Endodermal cell (in vitro differentiated cells): ENCODE results near the gene NRXN3. TPM values are rescaled to one million over a fixed set of nuclear protein-coding genes. Genes with fewer than 3 reads are reported as not detected.

Experiments used
- DNase-seq: peaks from one replicate; pipeline ENCODE4 v3.0.0-alpha.2; 2017
- H3K27ac ChIP-seq: 2 replicates; pipeline ENCODE4 v1.5.1; 2013; ENCODE audit warnings: mild to moderate bottlenecking, low read depth, low read length, moderate library complexity
- H3K27me3 ChIP-seq: 2 replicates; pipeline ENCODE4 v1.6.1; 2013; ENCODE audit warnings: mild to moderate bottlenecking, low read length, moderate library complexity; ENCODE audit not compliant: insufficient read depth, control insufficient read depth, poor library complexity, severe bottlenecking
- H3K36me3 ChIP-seq: 2 replicates; pipeline ENCODE4 v1.7.0; 2013; ENCODE audit warnings: mild to moderate bottlenecking, low read length, moderate library complexity; ENCODE audit not compliant: control insufficient read depth, insufficient read depth
- H3K4me1 ChIP-seq: one replicate; pipeline ENCODE4 v1.7.0; 2013; ENCODE audit warnings: low read length; ENCODE audit not compliant: control insufficient read depth, insufficient read depth
- H3K4me3 ChIP-seq: 2 replicates; pipeline ENCODE4 v1.5.1; 2013; ENCODE audit warnings: mild to moderate bottlenecking, low read length, moderate library complexity
- H3K9ac ChIP-seq: 2 replicates; pipeline ENCODE4 v1.6.1; 2013; ENCODE audit warnings: mild to moderate bottlenecking, low read length, moderate library complexity; ENCODE audit not compliant: poor library complexity, severe bottlenecking; ENCODE audit errors: extremely low read depth
- H3K9me3 ChIP-seq: 2 replicates; pipeline ENCODE4 v1.6.1; 2013; ENCODE audit warnings: mild to moderate bottlenecking, low read length, moderate library complexity; ENCODE audit not compliant: control insufficient read depth
- H3K27ac Mint-ChIP-seq: 2 replicates; pipeline ENCODE4 v1.8.0; 2020; ENCODE audit warnings: mixed read lengths
- H3K27me3 Mint-ChIP-seq: 2 replicates; pipeline ENCODE4 v1.8.0; 2021; ENCODE audit warnings: mild to moderate bottlenecking, mixed read lengths; ENCODE audit not compliant: insufficient read depth
- H3K36me3 Mint-ChIP-seq: 2 replicates; pipeline ENCODE4 v1.8.0; 2020; ENCODE audit warnings: low read depth, mixed read lengths
- H3K4me1 Mint-ChIP-seq: 2 replicates; pipeline ENCODE4 v1.8.0; 2020; ENCODE audit warnings: mixed read lengths
- H3K4me3 Mint-ChIP-seq: 2 replicates; pipeline ENCODE4 v1.8.0; 2020; ENCODE audit warnings: mild to moderate bottlenecking, moderate library complexity, mixed read lengths
- H3K9me3 Mint-ChIP-seq: 2 replicates; pipeline ENCODE4 v1.8.0; 2020; ENCODE audit warnings: mild to moderate bottlenecking, mixed read lengths
- WGBS, 2 experiments: methylation state at CpG; one replicate each; pipeline versions ENCODE4 v1.1.5 to v1.1.7; 2013; ENCODE audit warnings: missing lambda C conversion rate in 2 of 2, mixed read lengths in 1 of 2; ENCODE audit not compliant: insufficient coverage in 1 of 2, insufficient read length in 1 of 2; 5-methylcytosine and 5-hydroxymethylcytosine counted together
- total RNA-seq, 2 donors: library from RNA; stranded (reverse); fragmentation: NEBNext Ultra II Directional in 1 of 2; extraction: Animal tissue kit (Norgen Biotek cat#: 25700) in 1 of 2; gene quantifications; 2 replicates in 1 of 2; 3 replicates in 1 of 2; pipeline ENCODE4 v1.2.1, GENCODE V29; 2021
- TF ChIP-seq, protein P1 (sequence below): fragments of 200-600 bp; sonication (generic); conservative IDR thresholded peaks from 2 replicates; pipeline ENCODE4 v1.5.0; 2021; ENCODE audit warnings: antibody characterized with exemption, mild to moderate bottlenecking

The NRXN3 gene
- total RNA-seq, 2 donors from 2014 or later, result 20.9 to 21.4 TPM

DNA sequence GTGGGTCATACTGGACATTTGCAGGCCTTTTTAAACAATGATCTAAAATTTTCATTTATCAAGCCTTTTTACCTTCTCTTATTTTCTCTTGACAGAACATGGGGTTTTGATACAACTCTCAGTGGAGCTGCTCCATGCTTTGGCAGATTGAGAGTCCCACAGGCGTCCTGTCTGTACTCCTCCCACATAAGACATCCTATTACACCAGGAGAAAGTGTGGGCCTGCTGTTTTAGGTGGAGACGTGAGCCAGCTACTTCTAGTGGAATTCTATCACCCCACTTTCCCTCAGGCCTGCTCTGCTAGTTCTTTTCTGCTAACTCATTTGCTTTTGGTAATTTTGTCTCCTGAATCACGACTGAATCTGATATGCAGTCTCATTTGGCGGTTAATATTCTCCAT is 33.5 kb upstream of the NRXN3 start:
- no peaks in the 10 kb centered on the region for H3K9me3 ChIP-seq
- 84% methylated on average over 4 of the region's 4 CpGs; no CpG with 5 or more reads in 1 of the 2 experiments for WGBS, 2 experiments
- no peaks in the 10 kb centered on the region for H3K4me1 Mint-ChIP-seq
- H3K9ac ChIP-seq, result no peak overlapping the region
- H3K36me3 ChIP-seq, result no peaks in the 10 kb centered on the region
- DNase-seq, result no peak
- no peaks in the 10 kb centered on the region for H3K27me3 ChIP-seq
- no peak overlapping the region for H3K27ac Mint-ChIP-seq
- no peaks in the 10 kb centered on the region for H3K4me1 ChIP-seq
- H3K27ac ChIP-seq, result no peak overlapping the region
- no peak overlapping the region for H3K4me3 ChIP-seq
- no peaks in the 10 kb centered on the region for H3K27me3 Mint-ChIP-seq
- H3K9me3 Mint-ChIP-seq, result no peaks in the 10 kb centered on the region
- H3K4me3 Mint-ChIP-seq, result no peak overlapping the region
- TF ChIP-seq, protein P1, sequence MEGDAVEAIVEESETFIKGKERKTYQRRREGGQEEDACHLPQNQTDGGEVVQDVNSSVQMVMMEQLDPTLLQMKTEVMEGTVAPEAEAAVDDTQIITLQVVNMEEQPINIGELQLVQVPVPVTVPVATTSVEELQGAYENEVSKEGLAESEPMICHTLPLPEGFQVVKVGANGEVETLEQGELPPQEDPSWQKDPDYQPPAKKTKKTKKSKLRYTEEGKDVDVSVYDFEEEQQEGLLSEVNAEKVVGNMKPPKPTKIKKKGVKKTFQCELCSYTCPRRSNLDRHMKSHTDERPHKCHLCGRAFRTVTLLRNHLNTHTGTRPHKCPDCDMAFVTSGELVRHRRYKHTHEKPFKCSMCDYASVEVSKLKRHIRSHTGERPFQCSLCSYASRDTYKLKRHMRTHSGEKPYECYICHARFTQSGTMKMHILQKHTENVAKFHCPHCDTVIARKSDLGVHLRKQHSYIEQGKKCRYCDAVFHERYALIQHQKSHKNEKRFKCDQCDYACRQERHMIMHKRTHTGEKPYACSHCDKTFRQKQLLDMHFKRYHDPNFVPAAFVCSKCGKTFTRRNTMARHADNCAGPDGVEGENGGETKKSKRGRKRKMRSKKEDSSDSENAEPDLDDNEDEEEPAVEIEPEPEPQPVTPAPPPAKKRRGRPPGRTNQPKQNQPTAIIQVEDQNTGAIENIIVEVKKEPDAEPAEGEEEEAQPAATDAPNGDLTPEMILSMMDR, result no peak
- H3K36me3 Mint-ChIP-seq, result no peaks in the 10 kb centered on the region

DNA sequence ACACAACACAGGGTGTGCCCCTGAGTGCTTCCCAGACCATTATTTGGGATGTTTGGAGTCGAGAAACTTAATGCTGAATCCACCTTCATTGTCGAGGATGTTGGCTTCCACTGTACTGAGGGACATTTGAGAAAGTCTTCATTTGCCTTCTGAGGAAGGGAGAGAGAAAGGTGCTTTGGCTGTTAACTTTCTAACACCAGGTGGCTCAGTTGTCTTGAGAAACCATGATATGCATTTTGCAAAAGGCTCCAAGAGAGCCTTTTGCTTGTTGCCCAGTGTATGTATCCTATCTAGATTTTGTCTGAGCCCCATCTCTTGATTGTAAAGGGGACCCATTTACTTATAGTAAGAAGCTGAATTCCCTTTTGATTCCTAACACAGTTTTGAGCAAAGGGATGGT is 28.6 kb upstream of the NRXN3 start:
- H3K27me3 ChIP-seq, result no peaks in the 10 kb centered on the region
- no peaks in the 10 kb centered on the region for H3K4me1 ChIP-seq
- DNase-seq, result no peak
- no peaks in the 10 kb centered on the region for H3K9me3 Mint-ChIP-seq
- H3K27me3 Mint-ChIP-seq, result no peaks in the 10 kb centered on the region
- H3K36me3 Mint-ChIP-seq, result no peaks in the 10 kb centered on the region
- no peaks in the 10 kb centered on the region for H3K36me3 ChIP-seq
- H3K4me3 ChIP-seq, result no peak overlapping the region
- WGBS, 2 experiments, result 82 to 100% methylated on average over 1 to 2 of the region's 2 CpGs
- no peak overlapping the region for H3K27ac ChIP-seq
- H3K4me3 Mint-ChIP-seq, result no peak overlapping the region
- no peak overlapping the region for H3K9ac ChIP-seq
- TF ChIP-seq, protein P1, result peak; percentile 58
- H3K9me3 ChIP-seq, result no peaks in the 10 kb centered on the region
- no peak overlapping the region for H3K27ac Mint-ChIP-seq
- H3K4me1 Mint-ChIP-seq, result no peaks in the 10 kb centered on the region

DNA sequence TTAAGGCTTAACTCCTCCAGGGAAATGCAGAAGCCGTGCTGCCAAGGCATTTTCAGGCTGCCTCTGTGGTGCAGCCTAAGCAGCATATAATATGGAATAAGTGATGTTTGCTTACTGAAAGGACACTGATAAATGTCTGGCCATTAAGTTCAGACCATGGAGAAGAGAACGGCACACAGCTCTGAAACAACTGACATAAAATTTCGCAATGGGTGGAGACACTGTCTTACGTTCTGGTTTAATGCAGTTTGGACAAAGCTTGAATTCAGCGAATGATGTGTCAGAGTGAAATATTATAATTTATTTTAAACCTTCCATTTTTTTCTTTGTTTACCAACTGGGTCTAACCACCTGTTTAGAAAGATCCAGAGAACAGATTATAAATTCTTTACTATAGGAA is 27.2 kb upstream of the NRXN3 start:
- 92 to 94% methylated on average over 2 to 4 of the region's 5 CpGs for WGBS, 2 experiments
- Mint-ChIP-seq H3K27ac (no peak overlapping the region), H3K27me3 (no peaks in the 10 kb centered on the region), H3K4me1 (no peaks in the 10 kb centered on the region), H3K9me3 (no peaks in the 10 kb centered on the region), H3K4me3 (no peak overlapping the region), H3K36me3 (no peaks in the 10 kb centered on the region)
- no peaks in the 10 kb centered on the region for H3K27me3 ChIP-seq
- no peak for DNase-seq
- H3K36me3 ChIP-seq, result no peaks in the 10 kb centered on the region
- no peak overlapping the region for H3K27ac ChIP-seq
- TF ChIP-seq, protein P1, result no peak
- no peak overlapping the region for H3K4me3 ChIP-seq
- H3K9ac ChIP-seq, result no peak overlapping the region
- no peaks in the 10 kb centered on the region for H3K9me3 ChIP-seq
- H3K4me1 ChIP-seq, result no peaks in the 10 kb centered on the region
